GF-D8 (cell line): ENCODE results near the gene INTS6.
"Not testable (repeated sequence)": the region's sequence is repeated elsewhere in the genome, so short reads cannot be mapped to it uniquely, and the experiment has no call there.

ENCODE experiments used
- DNase-seq: peaks from one replicate; lab custom pipeline; 2025; lab: John Stamatoyannopoulos, UW

Gene INTS6

GRCh38 chr13:51415339-51415738 lies 37.5 kb downstream of the INTS6 start:
- not testable (repeated sequence) for DNase-seq

GRCh38 chr13:51412431-51412830 lies 40.4 kb downstream of the INTS6 start:
- DNase-seq, result no peak

GRCh38 chr13:51405176-51405575 lies 47.7 kb downstream of the INTS6 start:
- no peak for DNase-seq

GRCh38 chr13:51397262-51397941 lies 55.4 kb downstream of the INTS6 start:
- no peak for DNase-seq

GRCh38 chr13:51396352-51396751 lies 56.5 kb downstream of the INTS6 start:
- peak; percentile 75 for DNase-seq

- no peak for DNase-seq
Measured at GRCh38 chr13:51394724-51395123, 58.1 kb downstream of the INTS6 start.

- no peak for DNase-seq
Measured at GRCh38 chr13:51385114-51385513, 67.7 kb downstream of the INTS6 start.

GRCh38 chr13:51380269-51380668 lies 72.6 kb downstream of the INTS6 start:
- no peak for DNase-seq

GRCh38 chr13:51373451-51373850 lies 79.4 kb downstream of the INTS6 start:
- DNase-seq, result no peak

- no peak for DNase-seq
Measured at GRCh38 chr13:51371768-51372399, 81.0 kb downstream of the INTS6 start.

- no peak for DNase-seq
Measured at GRCh38 chr13:51370811-51371210, 82.0 kb downstream of the INTS6 start.

GRCh38 chr13:51370116-51370515 lies 82.7 kb downstream of the INTS6 start:
- DNase-seq, result no peak

- DNase-seq, result no peak
Measured at GRCh38 chr13:51364404-51365008, 88.3 kb downstream of the INTS6 start.

GRCh38 chr13:51363625-51364024 lies 89.2 kb downstream of the INTS6 start:
- DNase-seq, result no peak

GRCh38 chr13:51361106-51361505 lies 91.7 kb downstream of the INTS6 start:
- DNase-seq, result no peak

GRCh38 chr13:51360489-51360888 lies 92.3 kb downstream of the INTS6 start:
- DNase-seq, result no peak

- DNase-seq, result no peak
Measured at GRCh38 chr13:51359352-51359751, 93.5 kb downstream of the INTS6 start.

GRCh38 chr13:51357928-51358595 lies 94.8 kb downstream of the INTS6 start:
- no peak for DNase-seq

- DNase-seq, result no peak
Measured at GRCh38 chr13:51355217-51355616, 97.6 kb downstream of the INTS6 start.

GRCh38 chr13:51349016-51349415 lies 103.8 kb downstream of the INTS6 start:
- DNase-seq, result no peak

GRCh38 chr13:51348069-51348967 lies 104.5 kb downstream of the INTS6 start:
- DNase-seq, result no peak

GRCh38 chr13:51347099-51347498 lies 105.7 kb downstream of the INTS6 start:
- no peak for DNase-seq
